ENCODE data around the gene QPCT. TPM values are rescaled to one million over a fixed set of nuclear protein-coding genes. Genes with fewer than 3 reads are reported as not detected.

Gene QPCT
- total RNA-seq, 6 experiments from 2014 or later: 4.4 to 7.2 (median 5.4) TPM

DNA sequence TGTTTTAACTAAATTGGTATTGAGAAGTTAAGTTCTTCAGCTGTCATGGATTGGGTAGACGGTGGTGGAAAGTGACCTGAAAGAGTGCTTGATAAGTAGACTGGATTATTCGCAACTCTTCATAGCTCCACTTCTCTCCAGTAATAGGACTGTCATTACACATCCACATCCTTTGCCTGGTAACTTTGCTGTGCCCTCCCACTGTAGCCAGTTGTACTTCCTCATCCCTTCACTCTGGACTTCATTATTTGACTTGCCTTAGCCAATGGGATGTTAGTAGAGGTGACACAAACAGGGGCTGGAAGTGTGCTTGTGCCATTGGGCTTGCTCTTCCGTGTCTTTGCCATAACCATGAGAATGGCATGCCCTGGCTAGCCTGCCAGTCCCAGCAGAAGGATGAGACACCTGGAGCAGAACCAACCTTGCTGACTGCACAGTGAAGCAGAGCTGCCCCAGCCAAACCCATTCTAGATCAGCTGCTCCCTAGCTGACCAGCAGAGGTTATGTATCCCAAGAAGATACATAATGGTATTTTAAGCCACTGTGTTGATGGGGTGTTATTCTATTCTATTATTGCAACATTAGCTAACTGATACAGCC, 16.9 kb downstream of the QPCT start:
- DNase-seq: no peak
- no peak overlapping the region for H3K4me3 Mint-ChIP-seq
- no peak overlapping the region for H3K27ac Mint-ChIP-seq
- no peaks in the 10 kb centered on the region for H3K36me3 Mint-ChIP-seq (ENCODE audit: low read depth)
- no peaks in the 10 kb centered on the region for H3K9me3 Mint-ChIP-seq
- TF ChIP-seq, protein P1, sequence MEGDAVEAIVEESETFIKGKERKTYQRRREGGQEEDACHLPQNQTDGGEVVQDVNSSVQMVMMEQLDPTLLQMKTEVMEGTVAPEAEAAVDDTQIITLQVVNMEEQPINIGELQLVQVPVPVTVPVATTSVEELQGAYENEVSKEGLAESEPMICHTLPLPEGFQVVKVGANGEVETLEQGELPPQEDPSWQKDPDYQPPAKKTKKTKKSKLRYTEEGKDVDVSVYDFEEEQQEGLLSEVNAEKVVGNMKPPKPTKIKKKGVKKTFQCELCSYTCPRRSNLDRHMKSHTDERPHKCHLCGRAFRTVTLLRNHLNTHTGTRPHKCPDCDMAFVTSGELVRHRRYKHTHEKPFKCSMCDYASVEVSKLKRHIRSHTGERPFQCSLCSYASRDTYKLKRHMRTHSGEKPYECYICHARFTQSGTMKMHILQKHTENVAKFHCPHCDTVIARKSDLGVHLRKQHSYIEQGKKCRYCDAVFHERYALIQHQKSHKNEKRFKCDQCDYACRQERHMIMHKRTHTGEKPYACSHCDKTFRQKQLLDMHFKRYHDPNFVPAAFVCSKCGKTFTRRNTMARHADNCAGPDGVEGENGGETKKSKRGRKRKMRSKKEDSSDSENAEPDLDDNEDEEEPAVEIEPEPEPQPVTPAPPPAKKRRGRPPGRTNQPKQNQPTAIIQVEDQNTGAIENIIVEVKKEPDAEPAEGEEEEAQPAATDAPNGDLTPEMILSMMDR (IDR thresholded peaks at IDR 0.05): no peak
- no peaks in the 10 kb centered on the region for H3K4me1 Mint-ChIP-seq (ENCODE audit: low read depth)
- no peaks in the 10 kb centered on the region for H3K27me3 Mint-ChIP-seq (ENCODE audit: insufficient read depth)

GRCh38 chr2:37361994-37362698, 17.7 kb downstream of the QPCT start:
- TF ChIP-seq, protein P1 (IDR thresholded peaks at IDR 0.05): no peak
- Mint-ChIP-seq H3K27me3 (ENCODE audit: insufficient read depth) (no peaks in the 10 kb centered on the region), H3K4me1 (ENCODE audit: low read depth) (no peaks in the 10 kb centered on the region), H3K4me3 (no peak overlapping the region), H3K9me3 (no peaks in the 10 kb centered on the region), H3K36me3 (ENCODE audit: low read depth) (no peaks in the 10 kb centered on the region), H3K27ac (no peak overlapping the region)
- no peak for DNase-seq

DNA sequence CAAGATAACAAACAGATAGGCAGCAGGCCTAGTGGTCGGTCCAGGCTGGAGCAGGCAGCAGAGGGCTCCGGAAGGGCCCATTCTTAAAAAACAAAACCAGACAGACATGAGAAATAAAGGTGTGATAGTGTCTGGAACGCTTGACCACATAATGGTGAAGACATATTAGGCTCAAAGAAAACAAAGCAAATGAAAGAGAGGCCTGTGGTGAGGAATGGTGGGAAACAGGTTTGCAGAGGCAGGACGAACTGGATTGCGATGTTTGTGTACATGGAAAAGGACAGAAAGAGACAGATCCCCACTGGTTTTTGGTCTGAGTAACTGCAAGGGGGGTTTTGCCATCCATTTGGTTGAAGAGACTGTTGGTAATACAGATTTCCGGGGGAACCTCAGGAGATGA, 19.9 kb downstream of the QPCT start:
- H3K4me1 Mint-ChIP-seq (ENCODE audit: low read depth): no peaks in the 10 kb centered on the region
- no peak for DNase-seq
- TF ChIP-seq, protein P1 (IDR thresholded peaks at IDR 0.05): no peak
- H3K9me3 Mint-ChIP-seq: no peaks in the 10 kb centered on the region
- H3K27me3 Mint-ChIP-seq (ENCODE audit: insufficient read depth): peaks cover 2% of the 10 kb centered on the region; the same call in 1 of the 2 replicates
- no peak overlapping the region for H3K27ac Mint-ChIP-seq
- H3K36me3 Mint-ChIP-seq (ENCODE audit: low read depth): no peaks in the 10 kb centered on the region
- no peak overlapping the region for H3K4me3 Mint-ChIP-seq

- no peaks in the 10 kb centered on the region for H3K9me3 Mint-ChIP-seq
- TF ChIP-seq, protein P1 (IDR thresholded peaks at IDR 0.05): no peak
- H3K27me3 Mint-ChIP-seq (ENCODE audit: insufficient read depth): peaks cover 2% of the 10 kb centered on the region; the same call in 1 of the 2 replicates
- DNase-seq: no peak
- H3K36me3 Mint-ChIP-seq (ENCODE audit: low read depth): no peaks in the 10 kb centered on the region
- H3K27ac Mint-ChIP-seq: no peak overlapping the region
- no peaks in the 10 kb centered on the region for H3K4me1 Mint-ChIP-seq (ENCODE audit: low read depth)
- no peak overlapping the region for H3K4me3 Mint-ChIP-seq
These were observed 21.2 kb downstream of the QPCT start for GRCh38 chr2:37365669-37366068.

DNA sequence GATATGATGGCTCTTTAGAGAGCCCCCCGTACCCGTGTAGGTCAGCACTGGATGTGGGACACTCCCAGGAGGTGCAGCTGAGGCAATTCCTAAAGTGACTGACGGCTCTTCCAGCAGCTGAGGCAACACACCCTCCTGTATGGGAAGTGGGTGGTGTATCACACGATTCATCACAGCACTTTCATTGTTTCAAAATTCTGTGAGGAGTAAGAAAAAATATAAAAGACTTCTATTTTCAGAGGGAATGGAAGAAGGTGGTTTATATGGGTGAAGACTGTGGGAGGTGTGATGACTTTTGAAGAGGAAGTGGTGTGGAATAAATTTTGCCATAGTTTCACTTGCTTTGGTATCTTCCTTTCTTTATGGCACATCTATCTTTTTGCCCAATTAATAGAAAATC, 22.3 kb downstream of the QPCT start:
- Mint-ChIP-seq H3K4me1 (ENCODE audit: low read depth) (no peaks in the 10 kb centered on the region), H3K27me3 (ENCODE audit: insufficient read depth) (peaks cover 2% of the 10 kb centered on the region; the same call in 1 of the 2 replicates), H3K27ac (no peak overlapping the region), H3K9me3 (no peaks in the 10 kb centered on the region), H3K4me3 (no peak overlapping the region), H3K36me3 (ENCODE audit: low read depth) (no peaks in the 10 kb centered on the region)
- TF ChIP-seq, protein P1 (IDR thresholded peaks at IDR 0.05): no peak
- DNase-seq: no peak
